ENCODE data around the gene GABBR2.
"Not testable (repeated sequence)": the region's sequence is repeated elsewhere in the genome, so short reads cannot be mapped to it uniquely, and the experiment has no call there.

Gene GABBR2

GRCh38 chr9:98285446-98285845, 423.3 kb downstream of the GABBR2 start:
- DNase-seq (no peak), ATAC-seq (no peak)

- ATAC-seq (no peak), DNase-seq (no peak)
Observed at GRCh38 chr9:98284754-98285153, 424.0 kb downstream of the GABBR2 start.

GRCh38 chr9:98283143-98283542, 425.6 kb downstream of the GABBR2 start:
- not testable (repeated sequence) for ATAC-seq

GRCh38 chr9:98281281-98281680, 427.5 kb downstream of the GABBR2 start:
- DNase-seq (no peak), ATAC-seq (no peak)

More at GRCh38 chr9:98283143-98283542, 425.6 kb downstream of the GABBR2 start:
- not testable (repeated sequence) for DNase-seq

GRCh38 chr9:98280574-98280973, 428.2 kb downstream of the GABBR2 start:
- no peak for ATAC-seq

GRCh38 chr9:98280162-98280561, 428.6 kb downstream of the GABBR2 start:
- DNase-seq: no peak
- no peak for ATAC-seq

More at GRCh38 chr9:98280574-98280973, 428.2 kb downstream of the GABBR2 start:
- DNase-seq: no peak

- DNase-seq: no peak
- ATAC-seq: no peak
Observed at GRCh38 chr9:98276907-98277469, 431.7 kb downstream of the GABBR2 start.

- ATAC-seq (no peak), DNase-seq (no peak)
Observed at GRCh38 chr9:98275159-98275558, 433.6 kb downstream of the GABBR2 start.

- ATAC-seq (no peak), DNase-seq (no peak)
Observed at GRCh38 chr9:98272083-98272482, 436.7 kb downstream of the GABBR2 start.

GRCh38 chr9:98271479-98271878, 437.3 kb downstream of the GABBR2 start:
- DNase-seq: no peak
- ATAC-seq: no peak

- ATAC-seq, DNase-seq: not testable (repeated sequence)
Observed at GRCh38 chr9:98270284-98270683, 438.5 kb downstream of the GABBR2 start.

- ATAC-seq, DNase-seq: not testable (repeated sequence)
Observed at GRCh38 chr9:98269652-98270051, 439.1 kb downstream of the GABBR2 start.

- ATAC-seq, DNase-seq: not testable (repeated sequence)
Observed at GRCh38 chr9:98267556-98267955, 441.2 kb downstream of the GABBR2 start.

GRCh38 chr9:98264516-98264915, 444.2 kb downstream of the GABBR2 start:
- DNase-seq: no peak

GRCh38 chr9:98263482-98264357, 445.0 kb downstream of the GABBR2 start:
- DNase-seq: peak; percentile 81
- peak; percentile 99 for ATAC-seq

More at GRCh38 chr9:98264516-98264915, 444.2 kb downstream of the GABBR2 start:
- no peak for ATAC-seq

- no peak for ATAC-seq
- DNase-seq: no peak
Observed at GRCh38 chr9:98263080-98263479, 445.7 kb downstream of the GABBR2 start.

- ATAC-seq (no peak), DNase-seq (no peak)
Observed at GRCh38 chr9:98262056-98262455, 446.7 kb downstream of the GABBR2 start.

- ATAC-seq: no peak
Observed at GRCh38 chr9:98260635-98261034, 448.1 kb downstream of the GABBR2 start.

GRCh38 chr9:98259791-98260190, 448.9 kb downstream of the GABBR2 start:
- DNase-seq: no peak
- ATAC-seq: no peak

More at GRCh38 chr9:98260635-98261034, 448.1 kb downstream of the GABBR2 start:
- DNase-seq: no peak

GRCh38 chr9:98256756-98257155, 452.0 kb downstream of the GABBR2 start:
- ATAC-seq (no peak), DNase-seq (peak; percentile 21)

- ATAC-seq (peak; percentile 89), DNase-seq (peak; percentile 98)
Observed at GRCh38 chr9:98255578-98256296, 453.0 kb downstream of the GABBR2 start, which contains the start of gene TBC1D2. Gene TBC1D2, minus strand, starts transcription at chr9:98255649. Its CDS starts 108 bp downstream, at chr9:98255541.

GRCh38 chr9:98255061-98255577, 453.6 kb downstream of the GABBR2 start:
- ATAC-seq (peak; percentile 7), DNase-seq (no peak)

All from stimulated activated naive CD8-positive, alpha-beta T cell treated with anti-CD3 and anti-CD28 coated beads, Interleukin-15, Interleukin-2, amounts not matched to agents 100 U/mL and 50 U/mL, for 24 hours (primary cell).